HFF-Myc (cell line): Measurements from ENCODE around the gene SLC25A29.
A peak's percentile ranks its signal among the peaks of the same experiment; 100 is the strongest.
"Not testable (repeated sequence)": the region's sequence is repeated elsewhere in the genome, so short reads cannot be mapped to it uniquely, and the experiment has no call there.

Experiments used
- DNase-seq: peaks from one replicate; pipeline ENCODE4 v3.0.0-alpha.2; 2011; ENCODE audit warnings: low read depth; ENCODE audit errors: extremely low read depth
- H3K4me3 ChIP-seq: replicated peaks from 2 replicates; pipeline ENCODE4 v1.5.1; 2011; ENCODE audit warnings: low read depth, mild to moderate bottlenecking, control low read depth, low read length
- CTCF ChIP-seq: IDR thresholded peaks from 2 replicates; pipeline ENCODE4 v1.5.1; 2012; ENCODE audit warnings: mild to moderate bottlenecking, low read depth, low read length, control low read depth; ENCODE audit errors: missing control alignments

Gene SLC25A29

GRCh38 chr14:100286484-100287191 lies 19.6 kb downstream of the SLC25A29 start:
- no peak overlapping the region for H3K4me3 ChIP-seq
- TF ChIP-seq CTCF, result no peak
- no peak for DNase-seq

- no peak for DNase-seq
- peak overlapping the region; percentile 56 for H3K4me3 ChIP-seq
- TF ChIP-seq CTCF, result no peak
Observed at GRCh38 chr14:100285913-100286400, 20.3 kb downstream of the SLC25A29 start.

- TF ChIP-seq CTCF, result peak; percentile 75
- H3K4me3 ChIP-seq, result peak overlapping the region; percentile 56
- DNase-seq, result no peak
Observed at GRCh38 chr14:100285021-100285912, 21.0 kb downstream of the SLC25A29 start.

GRCh38 chr14:100283984-100284881 lies 22.0 kb downstream of the SLC25A29 start:
- TF ChIP-seq CTCF, result no peak
- no peak for DNase-seq
- peak overlapping the region; percentile 56 for H3K4me3 ChIP-seq

- H3K4me3 ChIP-seq, DNase-seq: not testable (repeated sequence)
Observed at GRCh38 chr14:100283436-100283835, 22.8 kb downstream of the SLC25A29 start.

GRCh38 chr14:100282766-100283419 lies 23.4 kb downstream of the SLC25A29 start:
- H3K4me3 ChIP-seq, result no peak overlapping the region
- TF ChIP-seq CTCF, result no peak
- no peak for DNase-seq
